Heart left ventricle (tissue), 16 donors: ENCODE data around the gene MAOA. TPM values are rescaled to one million over a fixed set of nuclear protein-coding genes. Genes with fewer than 3 reads are reported as not detected.

Source experiments
- ATAC-seq, 4 donors: fragments of 200-7000 bp; cut with Tn5 transposase; one replicate each; pipeline ENCODE4 v1.9.1; 2020 to 2022; ENCODE audit warnings: moderate library complexity in 4 of 4, mild to moderate bottlenecking in 3 of 4, moderate number of reproducible peaks in 1 of 4
- DNase-seq, 5 donors: peaks; one replicate each; pipeline ENCODE4 v3.0.0-alpha.2; 2020
- H3K27ac ChIP-seq, 12 donors: fragments of 200-600 bp; sonication (generic) in 4 of 12; one replicate each; pipeline versions ENCODE4 v1.5.0 to v1.8.0; 2016 to 2022; ENCODE audit warnings: mild to moderate bottlenecking in 2 of 12
- H3K27me3 ChIP-seq, 9 donors: fragments of 200-600 bp; sonication (generic) in 2 of 9; one replicate each; pipeline versions ENCODE4 v1.5.1 to v1.8.0; 2016 to 2022; ENCODE audit warnings: mild to moderate bottlenecking in 3 of 9
- H3K36me3 ChIP-seq, 9 donors: fragments of 200-600 bp; sonication (generic) in 2 of 9; one replicate each; pipeline versions ENCODE4 v1.5.0 to v1.8.0; 2018 to 2022; ENCODE audit warnings: mild to moderate bottlenecking in 2 of 9
- H3K4me1 ChIP-seq, 12 donors: fragments of 200-600 bp; sonication (generic) in 4 of 12; one replicate each; pipeline versions ENCODE4 v1.5.0 to v1.8.0; 2016 to 2022; ENCODE audit warnings: mild to moderate bottlenecking in 3 of 12
- H3K4me3 ChIP-seq, 12 donors: fragments of 200-600 bp; sonication (generic) in 4 of 12; one replicate each; pipeline versions ENCODE4 v1.5.0 to v1.8.0; 2017 to 2022; ENCODE audit warnings: mild to moderate bottlenecking in 9 of 12, moderate library complexity in 4 of 12
- H3K9me3 ChIP-seq, 12 donors: fragments of 200-600 bp; sonication (generic) in 4 of 12; one replicate each; pipeline versions ENCODE4 v1.5.0 to v1.8.0; 2016 to 2022; ENCODE audit warnings: mild to moderate bottlenecking in 1 of 12
- CTCF ChIP-seq, 12 donors: fragments of 200-600 bp; sonication (generic) in 4 of 12; IDR thresholded peaks; one replicate each; pipeline versions ENCODE4 v1.5.0 to v1.8.0; 2018 to 2022; ENCODE audit warnings: antibody characterized with exemption in 12 of 12, mild to moderate bottlenecking in 5 of 12
- POLR2A ChIP-seq, 2 donors: fragments of 450-650 bp; IDR thresholded peaks; one replicate each; pipeline ENCODE4 v1.6.1; 2017; ENCODE audit warnings: antibody characterized with exemption in 2 of 2, mild to moderate bottlenecking in 2 of 2, moderate library complexity in 2 of 2
- WGBS, 4 donors: extraction: QIAGEN DNeasy Blood & Tissue Kit in 2 of 4; methylation state at CpG; one replicate each; pipeline versions ENCODE4 v1.1.5 to v1.1.7; 2013 to 2018; 5-methylcytosine and 5-hydroxymethylcytosine counted together
- intact Hi-C, 10 donors: fragments of 100-400 bp; cut with DNase I; formaldehyde crosslinking; loops; one replicate each; pipeline versions ENCODE4 v1.11.1 to v1.14.2; 2022
- polyA plus RNA-seq, 2 donors: library from polyadenylated mRNA; stranded (reverse); fragments of 200-250 nt; gene quantifications; one replicate each; pipeline ENCODE4 v1.2.3, GENCODE V29; 2013
- total RNA-seq, 9 donors: library from RNA; depleted of rRNA in 2 of 9; stranded (reverse); fragments of >200 nt in 2 of 9; fragmentation: NEBNext Ultra II Directional in 3 of 9; extraction: Animal tissue kit (Norgen Biotek cat#: 25700) in 3 of 9; gene quantifications; one replicate each; pipeline versions ENCODE4 v1.1.0 to v1.2.4, GENCODE V29; 2016 to 2023
- donor health status: ischemic (EF 13 %, LVEDD 7.1; RV severe dilation, severe dysfunction).
- donor health status: healthy with polysubstance abuse.
- donor health status: DM: no; HTN: yes; CAD: no.
- donor health status: DM: no; HTN: no; CAD: no.
- donor health status: ischemic (EF 25% LVEDD 6.9; RV normal size, moderate dysfunction).
- donor health status: ischemic (EF 25% LVEDD 5.7; RV mildly dilated, moderate dysfunction).
- donor health status: healthy.
- donor health status: DM: yes; HTN: yes; CAD: no.
- donor health status: ischemic (EF 35%, LVEDD 5.7; RV mildly dilated, moderate dysfunction).
- donor health status: nonischemic (EF 11% LVEDD 7.7; RV severe dilation, severe dysfunction).
- donor health status: DM: yes; HTN: yes; CAD: no.
- donor health status: PGD.
- donor health status: ischemic (EF 29% LVEDD 5.4; RV normal size, mild dysfunction).
- donor health status: nonischemic (EF 23%, LVEDD 6.1; RV moderate dilation, normal function).

MAOA gene
- total and polyA plus RNA-seq, 11 donors = 38.2 to 320 (median 104) TPM

GRCh38 chrX:43646800-43647199, 9.3 kb upstream of the MAOA start:
- 83 to 90% (median 85%) methylated on average over 3 of the region's 3 CpGs for WGBS, 4 donors
- H3K4me3 ChIP-seq = no peak overlapping the region
- peaks cover 0 to 9% (median 0%) of the 10 kb centered on the region in 12 donors for H3K4me1 ChIP-seq
- H3K9me3 ChIP-seq = no peaks in the 10 kb centered on the region
- no peaks in the 10 kb centered on the region for H3K27me3 ChIP-seq
- H3K36me3 ChIP-seq = no peaks in the 10 kb centered on the region
- intact Hi-C loops = no loop called here
- ATAC-seq (no peak), DNase-seq (no peak)
- TF ChIP-seq POLR2A (IDR thresholded peaks at IDR 0.05) = no peak
- no peak for TF ChIP-seq CTCF (IDR thresholded peaks at IDR 0.05)
- no peak overlapping the region for H3K27ac ChIP-seq

- intact Hi-C loops = loop anchor here (1.0 to 10.0 kb wide), 12 partner anchors 48 to 93 kb away; no protein-coding TSS in a partner anchor
- H3K4me3 ChIP-seq = peak overlapping the region; percentile 43 to 98 (median 76)
- H3K36me3 ChIP-seq = no peaks in the 10 kb centered on the region
- 0 to 45% (median 15%) methylated on average over 40 to 46 of the region's 57 CpGs for WGBS, 4 donors
- TF ChIP-seq CTCF (IDR thresholded peaks at IDR 0.05) (peak in 10 of 12 donors; percentile 11 to 53 (median 31)), POLR2A (IDR thresholded peaks at IDR 0.05) (peak in 1 of 2 donors; percentile 95)
- peak overlapping the region; percentile 81 to 95 (median 88) for H3K27ac ChIP-seq
- peak; percentile 91 to 95 (median 94) for DNase-seq
- H3K27me3 ChIP-seq = peaks cover 0 to 17% (median 0%) of the 10 kb centered on the region in 9 donors
- H3K4me1 ChIP-seq = peaks cover 0 to 6% (median 0%) of the 10 kb centered on the region in 12 donors
- no peaks in the 10 kb centered on the region for H3K9me3 ChIP-seq
- peak; percentile 94 to 98 (median 97) for ATAC-seq
Measured at GRCh38 chrX:43654431-43655150, 1.5 kb upstream of the MAOA start.

GRCh38 chrX:43655151-43656004, 721 bp upstream of the MAOA start:
- no peaks in the 10 kb centered on the region for H3K36me3 ChIP-seq
- no peaks in the 10 kb centered on the region for H3K9me3 ChIP-seq
- peak overlapping the region; percentile 81 to 95 (median 88) for H3K27ac ChIP-seq
- TF ChIP-seq POLR2A (IDR thresholded peaks at IDR 0.05) = no peak
- TF ChIP-seq CTCF (IDR thresholded peaks at IDR 0.05) = no peak
- H3K4me3 ChIP-seq = peak overlapping the region; percentile 43 to 98 (median 76)
- 1 to 41% (median 17%) methylated on average over 30 to 51 of the region's 51 CpGs for WGBS, 4 donors
- intact Hi-C loops = loop anchor here in 9 of 10 donors (2.0 to 10.0 kb wide), 12 partner anchors 47 to 92 kb away; no protein-coding TSS in a partner anchor
- peak; percentile 25 to 60 (median 44) for DNase-seq
- peaks cover 0 to 17% (median 0%) of the 10 kb centered on the region in 9 donors for H3K27me3 ChIP-seq
- peaks cover 0 to 6% (median 0%) of the 10 kb centered on the region in 12 donors for H3K4me1 ChIP-seq
- peak; percentile 9 to 49 (median 34) for ATAC-seq
